ENCODE data around the gene SCTR.

SCTR gene

GRCh38 chr2:119472749-119473148, 51.5 kb downstream of the SCTR start:
- DNase-seq = no peak

- DNase-seq = no peak
Measured at GRCh38 chr2:119469661-119470297, 54.5 kb downstream of the SCTR start.

DNA sequence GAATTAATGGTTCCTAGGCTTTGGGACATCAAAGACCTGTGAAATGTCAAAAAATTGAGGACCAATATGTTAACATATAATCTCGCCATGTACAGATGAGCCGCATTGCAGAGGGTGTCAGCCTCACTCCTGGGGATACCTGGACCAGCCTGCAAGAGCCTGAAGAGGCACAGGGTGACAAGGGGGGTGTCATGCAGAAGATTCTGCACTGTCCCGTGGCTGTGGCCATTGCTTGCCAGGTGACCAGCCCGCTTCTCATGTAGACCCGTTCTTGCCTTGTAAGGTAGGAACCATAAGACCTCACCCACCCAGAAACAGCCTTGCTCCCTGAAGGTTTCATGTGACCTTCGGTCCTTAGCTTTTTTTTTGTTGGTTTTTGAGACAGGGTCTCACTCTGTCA, 55.2 kb downstream of the SCTR start:
- no peak for DNase-seq

DNA sequence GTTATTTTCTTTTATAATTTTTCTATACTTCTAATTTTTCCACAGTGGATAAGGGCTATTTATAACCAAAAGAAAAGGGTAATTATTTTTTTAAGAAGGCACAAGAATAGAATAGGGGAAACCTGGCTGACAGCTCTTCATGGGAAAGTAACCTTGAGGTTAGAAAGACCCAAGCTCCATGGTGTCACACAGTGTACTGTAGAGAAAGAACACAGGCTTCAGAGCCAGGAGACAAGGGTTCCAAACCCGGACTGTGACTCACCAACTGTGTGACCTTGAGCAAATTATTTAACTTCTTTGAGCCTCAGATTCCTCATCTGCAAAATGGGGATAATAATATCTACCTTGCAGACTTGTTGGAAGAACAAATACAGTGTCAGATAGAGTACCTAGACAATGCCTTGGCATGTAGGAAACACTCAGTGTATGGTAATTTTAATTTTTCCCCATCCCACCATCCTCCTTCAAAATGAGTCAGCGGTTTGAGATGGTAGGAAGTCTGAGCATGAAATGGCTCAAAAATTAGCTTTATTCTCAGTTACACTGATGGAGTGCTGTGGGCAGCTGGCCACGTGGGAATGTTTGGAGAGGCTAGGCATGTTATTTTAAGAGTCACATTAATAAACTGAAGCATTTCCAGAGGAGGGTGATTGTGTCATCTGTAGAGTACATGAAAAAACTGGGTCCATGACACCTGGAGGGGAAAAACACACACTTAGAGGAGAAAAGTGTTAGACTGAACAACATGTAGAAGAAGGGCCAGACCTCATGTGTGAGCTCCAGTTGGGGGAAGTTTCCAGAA, 55.9 kb downstream of the SCTR start:
- no peak for DNase-seq

GRCh38 chr2:119466373-119466772, 57.9 kb downstream of the SCTR start:
- no peak for DNase-seq

DNA sequence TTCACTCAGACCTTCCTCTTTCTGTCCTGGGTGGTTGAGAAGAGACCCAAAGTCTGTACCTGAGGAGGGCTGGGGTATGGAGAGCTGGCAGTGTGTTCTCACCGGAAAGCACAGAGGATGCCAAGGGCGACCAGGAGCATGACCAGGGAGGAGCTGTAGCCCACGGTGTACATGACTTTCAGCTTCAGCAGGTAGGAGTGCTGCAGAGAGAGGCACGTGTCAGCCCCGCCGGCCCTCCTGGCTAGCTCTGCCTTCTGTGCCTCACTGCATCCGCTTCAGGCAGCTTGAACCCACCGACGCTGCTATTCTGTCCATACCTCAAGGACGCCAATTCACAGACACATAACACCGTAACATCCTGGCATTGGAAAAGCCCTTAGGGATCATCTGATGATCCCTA, 58.6 kb downstream of the SCTR start:
- DNase-seq = no peak

DNA sequence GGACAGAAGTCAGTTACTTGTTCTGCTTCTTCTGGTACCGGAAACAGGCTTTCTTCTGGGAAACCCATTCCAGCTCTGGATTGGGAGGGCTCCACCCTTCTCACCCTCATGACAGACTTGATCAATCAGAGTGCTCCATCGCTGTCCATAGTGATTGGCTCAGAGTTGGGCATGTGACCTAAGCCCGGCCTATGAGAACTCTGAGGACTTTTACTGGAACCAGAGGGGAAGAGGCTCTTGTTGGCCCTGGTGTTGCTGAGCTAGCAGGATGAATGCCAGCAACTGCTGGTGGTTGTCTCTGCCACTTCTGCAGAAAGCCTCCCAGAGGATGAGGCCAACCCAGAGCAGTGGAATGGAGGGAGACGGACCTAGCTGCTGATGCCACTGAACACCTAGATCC, 59.3 kb downstream of the SCTR start:
- DNase-seq = no peak

- DNase-seq = no peak
Measured at GRCh38 chr2:119463990-119464389, 60.3 kb downstream of the SCTR start.

GRCh38 chr2:119463136-119463535, 61.1 kb downstream of the SCTR start:
- no peak for DNase-seq

GRCh38 chr2:119462574-119462973, 61.7 kb downstream of the SCTR start:
- DNase-seq = no peak

DNA sequence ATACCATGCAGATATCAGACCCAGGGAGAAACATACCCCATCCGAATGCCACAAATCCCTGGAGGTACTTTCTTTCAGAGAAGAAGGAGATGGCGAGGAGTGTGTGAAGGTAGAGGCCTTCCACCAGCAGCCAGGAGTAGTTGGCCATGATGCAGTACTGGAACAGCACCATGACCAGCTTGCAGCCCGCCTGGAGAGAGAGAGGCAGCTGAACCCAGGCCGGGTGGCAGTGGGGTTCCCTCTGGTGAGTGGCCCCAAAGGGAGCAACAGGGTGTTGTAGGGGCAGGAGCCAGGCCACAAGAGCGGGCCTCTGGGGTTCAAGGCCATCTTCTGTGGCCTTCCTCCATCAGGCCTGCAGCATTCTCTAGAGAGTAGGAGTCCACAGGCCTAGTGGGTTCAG, 62.5 kb downstream of the SCTR start:
- no peak for DNase-seq

DNA sequence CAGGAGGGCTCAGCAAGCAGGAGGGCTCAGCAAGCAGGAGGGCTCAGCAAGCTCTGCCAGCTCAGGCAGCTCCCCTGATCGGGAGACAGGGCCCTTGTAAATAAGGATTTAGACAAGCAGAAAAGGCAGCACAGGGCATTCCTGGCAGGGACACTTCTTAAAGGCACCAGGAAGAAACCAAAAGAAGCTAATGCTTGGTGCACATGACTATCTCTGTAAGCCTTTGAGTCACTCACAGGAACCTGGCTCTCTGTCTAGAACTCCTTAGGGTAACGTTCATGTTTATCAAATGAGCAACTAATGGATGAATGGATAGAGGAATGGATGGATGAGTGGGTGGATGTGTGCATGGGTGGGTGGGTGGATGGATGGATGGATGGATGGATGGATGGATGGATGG, 64.2 kb downstream of the SCTR start:
- no peak for DNase-seq

DNA sequence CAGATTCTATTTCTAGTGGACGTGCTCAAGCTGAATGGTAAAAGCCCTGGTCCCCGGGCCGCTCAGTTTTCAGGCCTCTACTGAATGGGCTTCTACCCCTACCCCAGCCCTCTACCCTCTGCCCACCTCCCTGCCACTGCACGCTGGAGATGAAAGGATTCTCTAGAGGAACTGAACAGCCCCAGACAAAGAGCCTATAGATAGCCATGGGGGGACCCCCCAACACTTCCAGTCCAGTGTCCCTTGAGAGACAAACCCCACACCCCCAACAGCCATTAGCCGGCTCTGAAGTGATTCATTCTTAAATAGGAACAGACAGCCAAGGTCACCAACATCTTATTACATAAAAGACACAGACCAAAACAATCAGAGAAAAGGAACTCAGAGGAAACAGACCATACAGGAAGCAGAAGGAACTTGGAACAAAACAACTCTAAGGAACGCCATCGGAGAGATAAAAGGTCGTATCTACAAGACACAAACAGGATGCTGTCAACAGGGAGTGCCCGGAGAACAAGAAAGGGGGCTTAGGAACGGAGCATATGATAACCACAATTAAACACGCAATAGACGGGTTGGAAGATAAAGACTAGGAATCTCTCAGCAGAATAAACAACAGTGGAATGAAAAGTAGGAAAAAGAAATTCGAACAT, 69.1 kb downstream of the SCTR start:
- DNase-seq = no peak

GRCh38 chr2:119453972-119454593, 70.2 kb downstream of the SCTR start:
- no peak for DNase-seq

DNA sequence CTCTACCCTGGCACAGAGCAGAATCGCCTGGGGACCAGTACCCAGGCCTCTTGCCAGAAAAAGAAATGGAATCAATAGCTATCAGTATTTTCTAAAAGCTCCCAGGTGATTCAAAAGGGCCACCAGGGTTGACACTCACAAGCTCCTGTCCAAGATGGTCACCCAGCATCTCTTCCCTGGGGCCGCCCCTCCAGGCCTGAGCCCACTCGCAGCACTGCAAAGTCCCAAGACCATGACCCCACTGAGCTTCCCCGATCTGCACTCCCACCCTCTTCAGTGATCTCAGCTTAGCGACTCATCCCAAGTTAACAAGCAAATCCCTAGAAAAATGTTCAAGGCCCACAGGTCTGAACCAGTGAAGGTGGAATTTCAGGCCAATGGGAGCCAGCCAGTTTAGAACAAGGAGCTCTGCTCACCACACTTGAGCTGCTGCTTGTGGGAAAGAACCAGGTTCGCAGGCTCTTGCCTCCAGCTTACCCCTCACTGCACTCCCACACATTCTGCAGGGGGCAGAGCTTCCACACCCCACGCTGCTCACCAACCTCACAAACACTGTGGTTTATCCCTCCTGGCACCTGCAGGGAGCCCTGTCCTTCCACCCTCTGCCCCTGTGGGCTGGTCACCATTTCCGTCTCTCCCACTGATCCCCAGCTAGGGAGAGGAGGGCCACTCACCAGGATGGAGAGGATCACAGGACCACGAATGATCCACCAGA, 72.8 kb downstream of the SCTR start:
- no peak for DNase-seq

DNA sequence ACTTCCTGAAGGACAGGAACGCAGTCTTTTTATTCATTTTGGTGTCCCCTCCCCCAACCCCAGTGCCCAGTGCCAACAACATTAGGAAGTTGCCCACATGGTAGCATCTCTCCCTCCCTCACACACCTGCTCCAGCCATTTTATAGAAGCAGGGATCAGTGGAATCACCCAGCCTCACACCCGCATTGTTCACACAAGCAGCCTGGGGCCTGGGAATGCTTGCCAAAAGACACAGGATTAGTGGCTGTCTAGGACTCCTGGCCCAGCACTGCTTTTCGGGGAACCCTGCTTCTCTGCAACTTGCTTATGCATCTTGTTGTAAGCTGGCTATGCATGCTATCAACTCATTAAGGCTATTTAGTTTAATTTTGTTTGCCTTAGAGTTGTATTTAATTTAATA, 74.8 kb downstream of the SCTR start:
- DNase-seq = no peak

DNA sequence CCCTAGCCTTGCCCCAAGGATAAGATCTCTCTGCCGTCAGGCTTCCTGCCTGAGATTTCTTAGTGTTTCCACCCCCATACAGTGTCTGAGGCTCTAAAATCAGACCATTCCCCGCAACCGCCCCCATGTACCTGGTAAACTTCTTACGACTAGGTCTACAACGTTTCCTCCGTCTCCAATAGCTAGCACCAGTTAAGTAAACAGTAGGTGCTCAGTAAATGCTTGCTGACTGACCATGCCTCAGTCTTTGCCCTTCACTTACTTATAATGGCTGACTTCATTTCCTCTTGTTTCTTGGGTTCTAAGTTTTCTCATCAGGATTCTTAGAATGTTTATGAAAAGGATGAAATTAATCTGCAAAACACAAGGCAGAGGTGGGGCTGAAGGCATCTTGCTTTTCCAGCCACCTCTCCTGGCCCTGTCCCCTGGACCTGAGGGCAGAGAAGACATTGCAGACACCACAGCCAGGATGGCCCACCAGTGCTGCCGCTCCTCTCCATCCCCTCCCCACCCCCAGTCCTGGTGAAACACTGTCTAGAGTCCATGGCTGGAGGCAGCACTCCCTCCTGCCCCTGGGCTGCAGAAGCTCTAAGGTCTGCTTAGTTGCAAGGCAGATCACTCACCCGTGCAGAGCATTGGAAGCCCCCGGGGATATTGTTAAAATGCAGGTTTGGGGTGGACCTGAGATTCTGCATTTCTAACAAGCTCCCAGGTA, 75.7 kb downstream of the SCTR start:
- no peak for DNase-seq

GRCh38 chr2:119446037-119446436, 78.2 kb downstream of the SCTR start:
- DNase-seq = no peak

GRCh38 chr2:119442850-119443249, 81.4 kb downstream of the SCTR start:
- no peak for DNase-seq

DNA sequence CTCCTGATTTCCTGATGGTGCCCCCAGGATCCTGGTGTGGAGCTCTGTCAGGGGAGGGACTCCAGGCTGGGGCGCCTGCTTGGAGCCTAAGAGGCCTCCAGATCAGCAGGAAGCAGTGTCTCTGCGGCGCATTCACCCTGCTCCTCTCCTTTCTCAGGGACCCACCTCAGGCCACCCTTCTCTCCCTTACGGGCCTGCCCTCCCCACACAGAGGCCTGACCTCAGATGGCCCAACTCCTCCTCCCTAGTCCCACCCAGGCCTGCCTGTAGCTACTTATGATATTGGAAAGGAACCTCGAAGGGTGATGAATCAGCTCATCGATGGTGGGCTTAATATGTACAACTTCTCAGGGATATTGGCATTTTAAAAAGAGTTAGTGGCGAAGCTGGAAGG, 82.1 kb downstream of the SCTR start:
- DNase-seq = no peak

DNA sequence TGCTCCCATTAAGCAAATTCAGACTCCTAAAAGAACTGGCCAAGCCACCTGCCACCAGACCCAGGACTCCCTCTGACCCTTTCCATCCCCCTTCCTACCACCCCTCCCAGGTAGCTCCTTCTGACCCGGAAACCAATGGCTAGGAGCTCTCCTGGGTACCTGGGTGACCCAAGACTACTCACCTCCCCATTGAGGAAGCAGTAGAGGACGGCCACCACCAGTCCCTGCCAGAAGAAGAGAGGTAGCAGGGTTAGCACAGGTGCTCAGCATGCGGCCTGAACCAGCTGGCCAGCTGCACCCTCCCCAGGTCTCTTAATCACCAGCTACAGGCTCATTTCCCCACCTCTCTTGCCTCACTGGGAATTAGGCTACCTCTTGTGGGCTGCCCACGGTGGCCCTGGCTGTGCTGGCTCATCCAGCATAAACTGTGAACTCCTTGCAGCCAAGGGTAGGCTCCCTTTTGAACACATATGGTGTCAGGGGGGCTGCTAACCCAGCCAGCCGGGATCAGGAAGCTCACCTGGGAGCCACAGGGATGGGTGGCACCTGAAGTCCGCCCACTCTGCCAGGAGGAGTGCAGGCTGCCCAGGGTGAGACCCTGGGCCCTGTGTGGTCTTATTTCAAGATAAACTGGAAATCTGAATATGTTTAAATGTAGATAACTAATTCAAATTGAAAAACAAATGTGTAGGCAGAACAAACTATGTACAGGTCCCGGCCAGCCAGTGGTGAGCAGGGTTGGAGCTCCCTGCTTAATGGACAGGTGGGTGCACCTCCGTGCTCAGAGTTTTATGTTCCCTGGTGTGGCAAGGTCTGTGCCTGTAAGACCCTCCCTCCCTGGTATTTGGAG, 82.7 kb downstream of the SCTR start:
- DNase-seq = no peak

All from effector CD8-positive, alpha-beta T cell (primary cell).